Measurements from ENCODE around the gene PSKH1.

The PSKH1 gene

DNA sequence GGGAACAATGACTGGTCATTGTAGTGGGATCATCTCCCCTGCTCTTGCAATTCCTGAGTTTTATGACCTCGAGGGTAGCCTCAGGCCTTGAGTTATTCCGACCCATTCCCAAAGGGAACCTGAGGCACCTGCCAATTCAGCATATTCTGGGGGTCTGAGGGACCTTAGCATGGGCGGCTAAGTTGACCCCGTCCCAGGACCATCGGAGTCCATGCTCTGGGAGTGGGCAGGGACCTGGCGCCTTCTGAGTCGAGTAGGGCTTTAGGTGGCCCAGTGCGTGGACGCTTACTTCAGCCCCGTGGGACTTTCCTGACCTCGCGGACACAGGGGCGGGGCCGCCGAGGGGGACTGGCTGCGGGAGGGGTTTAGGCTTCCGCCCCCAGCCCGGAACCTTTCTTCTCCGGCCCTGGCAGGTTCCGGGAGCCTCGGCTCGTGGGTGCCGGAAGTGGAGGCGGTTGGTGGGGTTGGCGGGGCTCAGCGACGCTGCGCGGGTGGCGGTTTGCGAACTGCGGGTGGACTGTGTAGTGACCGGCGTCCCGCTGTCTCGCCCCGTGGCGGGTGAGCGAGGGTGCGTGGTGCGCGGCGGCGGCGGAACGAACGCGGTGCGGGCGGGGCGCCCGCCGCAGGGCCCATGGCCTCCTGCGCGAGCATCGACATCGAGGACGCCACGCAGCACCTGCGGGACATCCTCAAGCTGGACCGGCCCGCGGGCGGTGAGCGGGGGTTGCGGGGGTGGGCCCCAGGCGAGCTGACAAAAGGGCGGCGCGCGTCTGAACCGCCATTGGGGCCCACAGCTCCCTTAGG lies 20.2 kb upstream of the PSKH1 start, which contains the start of gene EDC4:
TSS of gene EDC4 (plus strand) at position 422 of the 804 bp plus-strand sequence. CDS start at position 632, 210 bp downstream.
- DNase-seq (ENCODE audit: low read depth in 1 of 2, low spot score in 1 of 2): peak; percentile 79 to 80

DNA sequence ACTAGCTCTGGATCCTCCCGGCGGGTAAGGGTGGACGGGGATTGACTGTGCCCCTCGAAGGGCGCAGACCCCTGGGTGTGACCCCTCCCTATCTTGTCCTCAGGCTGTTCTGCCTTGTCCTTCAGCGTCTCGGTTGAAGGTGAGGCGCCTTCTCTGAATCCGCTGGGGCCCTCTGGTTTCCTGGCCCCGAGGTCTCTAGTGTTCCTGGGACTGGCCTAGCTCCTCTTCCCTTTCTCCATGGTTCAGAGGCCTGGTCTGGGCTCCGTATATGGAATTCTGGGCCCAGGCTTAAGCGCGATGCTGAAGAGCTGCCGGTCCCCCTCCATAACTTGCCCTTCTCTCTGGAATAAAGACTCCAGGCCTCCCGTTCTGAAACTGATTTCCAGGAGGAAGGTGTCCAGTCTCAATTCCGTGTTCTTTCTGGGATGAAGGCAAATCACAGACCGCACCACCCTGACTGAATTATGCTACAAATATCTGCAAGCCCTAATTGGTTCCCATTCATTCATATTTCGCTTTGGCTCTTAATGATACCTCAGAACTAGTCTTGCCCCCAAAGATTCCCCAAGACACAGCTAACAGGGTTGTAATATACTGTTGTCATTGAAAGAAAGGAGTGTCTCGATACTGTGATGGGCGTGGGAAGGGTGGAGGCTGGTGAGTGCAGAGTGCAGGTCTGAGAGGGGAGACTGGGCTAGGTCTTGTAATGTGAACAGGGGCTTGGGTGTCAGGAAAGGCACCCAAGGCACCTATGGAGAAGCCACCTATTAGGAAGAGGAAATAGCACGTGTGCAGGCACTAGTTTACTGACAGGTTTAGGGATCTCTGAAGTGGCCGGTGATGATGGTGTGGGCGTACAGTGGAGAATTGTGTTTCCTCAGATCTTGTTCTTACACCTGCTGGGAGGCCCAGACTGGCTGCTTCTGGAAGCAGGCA lies 19.4 kb upstream of the PSKH1 start:
- H3K4me3 ChIP-seq (replicated peaks; ENCODE audit: insufficient read depth, low read length): peak overlapping the region; percentile 92
- no peaks in the 10 kb centered on the region for H3K27me3 ChIP-seq (ENCODE audit: insufficient read depth, poor library complexity, severe bottlenecking)
- peak overlapping the region; percentile 79 for H3K27ac ChIP-seq (replicated peaks)
- no peak for DNase-seq (ENCODE audit: low read depth in 1 of 2, low spot score in 1 of 2)
- TF ChIP-seq, protein P1, sequence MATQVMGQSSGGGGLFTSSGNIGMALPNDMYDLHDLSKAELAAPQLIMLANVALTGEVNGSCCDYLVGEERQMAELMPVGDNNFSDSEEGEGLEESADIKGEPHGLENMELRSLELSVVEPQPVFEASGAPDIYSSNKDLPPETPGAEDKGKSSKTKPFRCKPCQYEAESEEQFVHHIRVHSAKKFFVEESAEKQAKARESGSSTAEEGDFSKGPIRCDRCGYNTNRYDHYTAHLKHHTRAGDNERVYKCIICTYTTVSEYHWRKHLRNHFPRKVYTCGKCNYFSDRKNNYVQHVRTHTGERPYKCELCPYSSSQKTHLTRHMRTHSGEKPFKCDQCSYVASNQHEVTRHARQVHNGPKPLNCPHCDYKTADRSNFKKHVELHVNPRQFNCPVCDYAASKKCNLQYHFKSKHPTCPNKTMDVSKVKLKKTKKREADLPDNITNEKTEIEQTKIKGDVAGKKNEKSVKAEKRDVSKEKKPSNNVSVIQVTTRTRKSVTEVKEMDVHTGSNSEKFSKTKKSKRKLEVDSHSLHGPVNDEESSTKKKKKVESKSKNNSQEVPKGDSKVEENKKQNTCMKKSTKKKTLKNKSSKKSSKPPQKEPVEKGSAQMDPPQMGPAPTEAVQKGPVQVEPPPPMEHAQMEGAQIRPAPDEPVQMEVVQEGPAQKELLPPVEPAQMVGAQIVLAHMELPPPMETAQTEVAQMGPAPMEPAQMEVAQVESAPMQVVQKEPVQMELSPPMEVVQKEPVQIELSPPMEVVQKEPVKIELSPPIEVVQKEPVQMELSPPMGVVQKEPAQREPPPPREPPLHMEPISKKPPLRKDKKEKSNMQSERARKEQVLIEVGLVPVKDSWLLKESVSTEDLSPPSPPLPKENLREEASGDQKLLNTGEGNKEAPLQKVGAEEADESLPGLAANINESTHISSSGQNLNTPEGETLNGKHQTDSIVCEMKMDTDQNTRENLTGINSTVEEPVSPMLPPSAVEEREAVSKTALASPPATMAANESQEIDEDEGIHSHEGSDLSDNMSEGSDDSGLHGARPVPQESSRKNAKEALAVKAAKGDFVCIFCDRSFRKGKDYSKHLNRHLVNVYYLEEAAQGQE (IDR thresholded peaks at IDR 0.05; ENCODE audit: insufficient replicate concordance, low read depth): no peak
- TF ChIP-seq SPI1 (IDR thresholded peaks at IDR 0.05; ENCODE audit: borderline replicate concordance, low read depth) (no peak), CTCF (IDR thresholded peaks at IDR 0.05; ENCODE audit: insufficient read depth, low read length) (no peak), GABPA (IDR thresholded peaks at IDR 0.05; ENCODE audit: low read depth) (no peak), POLR2AphosphoS5 (IDR thresholded peaks at IDR 0.05; ENCODE audit: low read depth) (no peak)

More for the DNA sequence above, 20.2 kb upstream of the PSKH1 start, which contains the start of gene EDC4:
- TF ChIP-seq, protein P1 (IDR thresholded peaks at IDR 0.05; ENCODE audit: insufficient replicate concordance, low read depth): peak; percentile 4
- TF ChIP-seq POLR2AphosphoS5 (IDR thresholded peaks at IDR 0.05; ENCODE audit: low read depth): peak; percentile 77
- peak; percentile 97 for TF ChIP-seq GABPA (IDR thresholded peaks at IDR 0.05; ENCODE audit: low read depth)
- TF ChIP-seq CTCF (IDR thresholded peaks at IDR 0.05; ENCODE audit: insufficient read depth, low read length): no peak
- no peak for TF ChIP-seq SPI1 (IDR thresholded peaks at IDR 0.05; ENCODE audit: borderline replicate concordance, low read depth)
- H3K27me3 ChIP-seq (ENCODE audit: insufficient read depth, poor library complexity, severe bottlenecking): no peaks in the 10 kb centered on the region
- peak within 1 kb of the TSS; percentile 79 for H3K27ac ChIP-seq (replicated peaks)
- H3K4me3 ChIP-seq (replicated peaks; ENCODE audit: insufficient read depth, low read length): peak within 1 kb of the TSS; percentile 92

GRCh38 chr16:67874372-67874771 lies 18.7 kb upstream of the PSKH1 start:
- Histone ChIP-seq H3K27me3 (ENCODE audit: insufficient read depth, poor library complexity, severe bottlenecking) (no peaks in the 10 kb centered on the region), H3K27ac (replicated peaks) (no peak overlapping the region), H3K4me3 (replicated peaks; ENCODE audit: insufficient read depth, low read length) (peak overlapping the region; percentile 92)
- TF ChIP-seq CTCF (IDR thresholded peaks at IDR 0.05; ENCODE audit: insufficient read depth, low read length) (no peak), SPI1 (IDR thresholded peaks at IDR 0.05; ENCODE audit: borderline replicate concordance, low read depth) (no peak), POLR2AphosphoS5 (IDR thresholded peaks at IDR 0.05; ENCODE audit: low read depth) (no peak), GABPA (IDR thresholded peaks at IDR 0.05; ENCODE audit: low read depth) (no peak)
- TF ChIP-seq, protein P1 (IDR thresholded peaks at IDR 0.05; ENCODE audit: insufficient replicate concordance, low read depth): no peak
- no peak for DNase-seq (ENCODE audit: low read depth in 1 of 2, low spot score in 1 of 2)

Measured in HL-60 (cell line).